Heart right ventricle (tissue), 16 donors: ENCODE results near the gene RAC3. TPM values are rescaled to one million over a fixed set of nuclear protein-coding genes. Genes with fewer than 3 reads are reported as not detected.

Experiments used
- ATAC-seq, 8 donors: fragments of 200-7000 bp; cut with Tn5 transposase; one replicate each; pipeline ENCODE4 v1.9.1; 2020; ENCODE audit warnings: mild to moderate bottlenecking in 8 of 8, moderate library complexity in 8 of 8, moderate number of reproducible peaks in 1 of 8
- DNase-seq, 2 donors: peaks; one replicate each; pipeline ENCODE4 v3.0.0-alpha.2; 2020
- H3K27ac ChIP-seq, 10 donors: fragments of 200-600 bp; sonication (generic) in 2 of 10; one replicate each; pipeline versions ENCODE4 v1.5.0 to v1.8.0; 2020 to 2022; ENCODE audit warnings: mild to moderate bottlenecking in 3 of 10
- H3K27me3 ChIP-seq, 7 donors: fragments of 200-600 bp; one replicate each; pipeline ENCODE4 v1.8.0; 2021 to 2022; ENCODE audit warnings: mild to moderate bottlenecking in 2 of 7
- H3K36me3 ChIP-seq, 9 donors: fragments of 200-600 bp; sonication (generic) in 1 of 9; one replicate each; pipeline versions ENCODE4 v1.5.0 to v1.8.0; 2020 to 2022; ENCODE audit warnings: mild to moderate bottlenecking in 2 of 9
- H3K4me1 ChIP-seq, 9 donors: fragments of 200-600 bp; sonication (generic) in 1 of 9; one replicate each; pipeline versions ENCODE4 v1.5.0 to v1.8.0; 2020 to 2022; ENCODE audit warnings: mild to moderate bottlenecking in 4 of 9
- H3K4me3 ChIP-seq, 10 donors: fragments of 200-600 bp; sonication (generic) in 2 of 10; one replicate each; pipeline versions ENCODE4 v1.5.0 to v1.8.0; 2020 to 2022; ENCODE audit warnings: mild to moderate bottlenecking in 7 of 10, moderate library complexity in 2 of 10
- H3K9me3 ChIP-seq, 11 donors: fragments of 200-600 bp in 10 of 11; sonication (generic) in 2 of 11; one replicate each; pipeline versions ENCODE4 v1.5.0 to v1.8.0; 2013 to 2022; ENCODE audit warnings: mild to moderate bottlenecking in 2 of 11, control low read depth in 1 of 11, moderate library complexity in 1 of 11
- WGBS, 2 donors: extraction: QIAGEN DNeasy Blood & Tissue Kit; methylation state at CpG; one replicate each; pipeline ENCODE4 v1.1.7; 2013; ENCODE audit warnings: inconsistent platforms in 1 of 2; 5-methylcytosine and 5-hydroxymethylcytosine counted together
- intact Hi-C, 10 donors: fragments of 100-400 bp; cut with DNase I; formaldehyde crosslinking; loops; one replicate each; pipeline versions ENCODE4 v1.11.1 to v1.14.2; 2022
- polyA plus RNA-seq, 2 donors: library from polyadenylated mRNA; stranded (reverse); fragments of 200-250 nt; gene quantifications; one replicate each; pipeline ENCODE4 v1.2.3, GENCODE V29; 2013
- total RNA-seq, 10 donors: library from RNA; stranded (reverse); fragmentation: NEBNext Ultra II Directional in 3 of 10; extraction: Animal tissue kit (Norgen Biotek cat#: 25700) in 3 of 10; gene quantifications; one replicate each; pipeline versions ENCODE4 v1.2.1 to v1.2.4, GENCODE V29; 2021 to 2023
- TF ChIP-seq, protein P1 (sequence below), 9 donors: fragments of 200-600 bp; sonication (generic) in 2 of 9; IDR thresholded peaks; one replicate each; pipeline versions ENCODE4 v1.5.0 to v1.8.0; 2021 to 2022; ENCODE audit warnings: antibody characterized with exemption in 9 of 9, mild to moderate bottlenecking in 5 of 9, moderate library complexity in 1 of 9
- donor health status: Arrhythmogenic right ventricular cardiomyopathy.
- donor health status: ischemic (EF 13 %, LVEDD 7.1; RV severe dilation, severe dysfunction).
- donor health status: healthy with polysubstance abuse.
- donor health status: DM: no; HTN: yes; CAD: no.
- donor health status: DM: no; HTN: no; CAD: no.
- donor health status: ischemic (EF 25% LVEDD 6.9; RV normal size, moderate dysfunction).
- donor health status: ischemic (EF 25% LVEDD 5.7; RV mildly dilated, moderate dysfunction).
- donor health status: healthy.
- donor health status: DM: yes; HTN: yes; CAD: no.
- donor health status: Ischemic cardiomyopathy.
- donor health status: ischemic (EF 35%, LVEDD 5.7; RV mildly dilated, moderate dysfunction).
- donor health status: nonischemic (EF 11% LVEDD 7.7; RV severe dilation, severe dysfunction).
- donor health status: DM: yes; HTN: yes; CAD: no.
- donor health status: PGD.
- donor health status: ischemic (EF 29% LVEDD 5.4; RV normal size, mild dysfunction).
- donor health status: nonischemic (EF 23%, LVEDD 6.1; RV moderate dilation, normal function).

RAC3 gene
- total and polyA plus RNA-seq, 12 donors, result 0.82 to 3.3 (median 1.1) TPM

DNA sequence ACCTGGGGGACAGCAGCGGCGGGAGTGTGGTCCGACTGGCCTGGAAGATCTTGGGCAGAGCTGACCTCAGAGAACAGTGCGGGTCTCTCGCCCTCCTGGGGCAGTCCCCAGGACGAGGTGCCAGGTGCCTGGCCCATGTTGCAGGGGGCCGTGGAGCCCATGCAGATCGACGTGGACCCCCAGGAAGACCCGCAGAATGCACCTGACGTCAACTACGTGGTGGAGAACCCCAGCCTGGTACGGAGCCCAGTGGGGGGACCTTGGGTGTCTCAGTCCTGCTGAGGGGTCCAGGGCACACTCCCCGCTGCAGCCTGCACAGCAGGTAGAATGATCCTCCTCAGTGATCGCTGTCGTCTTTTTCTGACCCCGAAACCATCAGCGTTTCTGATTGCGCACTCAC lies 21.7 kb downstream of the RAC3 start:
- DNase-seq, result no peak
- WGBS, 2 donors, result 90 to 92% methylated on average over 19 of the region's 19 CpGs

DNA sequence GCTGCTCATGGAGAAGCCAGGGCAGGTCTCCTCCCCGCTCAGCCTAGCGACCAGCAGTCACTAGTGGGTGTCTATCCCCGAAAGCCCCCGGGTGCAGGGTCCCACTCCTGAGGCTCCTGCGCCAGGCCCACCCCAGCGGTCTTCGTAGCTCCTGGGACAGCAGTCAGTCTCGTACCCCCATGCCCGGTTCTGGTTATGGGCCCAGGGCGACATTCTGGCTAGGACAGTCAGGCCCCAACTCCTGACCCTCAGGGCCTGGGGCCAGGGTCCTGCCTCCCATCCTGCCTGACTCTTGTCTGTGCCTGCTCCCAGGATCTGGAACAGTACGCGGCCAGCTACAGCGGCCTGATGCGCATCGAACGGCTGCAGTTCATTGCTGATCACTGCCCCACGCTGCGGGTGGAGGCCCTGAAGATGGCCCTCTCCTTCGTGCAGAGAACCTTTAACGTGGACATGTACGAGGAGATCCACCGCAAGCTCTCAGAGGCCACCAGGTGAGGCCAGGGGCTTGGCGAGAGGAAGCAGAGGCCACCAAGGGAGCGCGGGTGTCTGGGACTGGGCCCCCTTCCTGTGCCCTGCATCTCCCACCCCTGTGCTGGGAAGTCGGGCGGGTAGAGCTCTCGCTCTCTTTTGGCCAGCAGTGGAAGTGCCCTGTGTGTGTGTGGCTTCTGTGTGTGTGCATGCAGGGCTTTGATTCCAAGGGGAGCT lies 22.2 kb downstream of the RAC3 start:
- Histone ChIP-seq H3K4me1 (peaks cover 12 to 39% (median 28%) of the 10 kb centered on the region in 9 donors), H3K9me3 (no peaks in the 10 kb centered on the region), H3K27me3 (no peaks in the 10 kb centered on the region), H3K36me3 (peaks cover 3 to 72% (median 29%) of the 10 kb centered on the region in 9 donors), H3K27ac (no peak overlapping the region), H3K4me3 (peak overlapping the region in 2 of 10 donors; percentile 86 to 91)
- no peak for ATAC-seq
- TF ChIP-seq, protein P1, sequence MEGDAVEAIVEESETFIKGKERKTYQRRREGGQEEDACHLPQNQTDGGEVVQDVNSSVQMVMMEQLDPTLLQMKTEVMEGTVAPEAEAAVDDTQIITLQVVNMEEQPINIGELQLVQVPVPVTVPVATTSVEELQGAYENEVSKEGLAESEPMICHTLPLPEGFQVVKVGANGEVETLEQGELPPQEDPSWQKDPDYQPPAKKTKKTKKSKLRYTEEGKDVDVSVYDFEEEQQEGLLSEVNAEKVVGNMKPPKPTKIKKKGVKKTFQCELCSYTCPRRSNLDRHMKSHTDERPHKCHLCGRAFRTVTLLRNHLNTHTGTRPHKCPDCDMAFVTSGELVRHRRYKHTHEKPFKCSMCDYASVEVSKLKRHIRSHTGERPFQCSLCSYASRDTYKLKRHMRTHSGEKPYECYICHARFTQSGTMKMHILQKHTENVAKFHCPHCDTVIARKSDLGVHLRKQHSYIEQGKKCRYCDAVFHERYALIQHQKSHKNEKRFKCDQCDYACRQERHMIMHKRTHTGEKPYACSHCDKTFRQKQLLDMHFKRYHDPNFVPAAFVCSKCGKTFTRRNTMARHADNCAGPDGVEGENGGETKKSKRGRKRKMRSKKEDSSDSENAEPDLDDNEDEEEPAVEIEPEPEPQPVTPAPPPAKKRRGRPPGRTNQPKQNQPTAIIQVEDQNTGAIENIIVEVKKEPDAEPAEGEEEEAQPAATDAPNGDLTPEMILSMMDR (IDR thresholded peaks at IDR 0.05), result no peak
- intact Hi-C loops, result loop anchor here in 1 of 10 donors (5.0 kb wide), 1 partner anchor 44 kb away; the partner anchor contains the start of gene FASN
- 93 to 94% methylated on average over 28 of the region's 28 CpGs for WGBS, 2 donors
- no peak for DNase-seq

More for the DNA sequence above, 21.7 kb downstream of the RAC3 start:
- TF ChIP-seq, protein P1 (IDR thresholded peaks at IDR 0.05), result no peak
- no peak overlapping the region for H3K27ac ChIP-seq
- H3K4me1 ChIP-seq, result peaks cover 12 to 39% (median 28%) of the 10 kb centered on the region in 9 donors
- H3K4me3 ChIP-seq, result peak overlapping the region in 7 of 10 donors; percentile 73 to 97 (median 86)
- no peaks in the 10 kb centered on the region for H3K9me3 ChIP-seq
- peaks cover 3 to 72% (median 29%) of the 10 kb centered on the region in 9 donors for H3K36me3 ChIP-seq
- no peak for ATAC-seq
- no peaks in the 10 kb centered on the region for H3K27me3 ChIP-seq
- intact Hi-C loops, result loop anchor here in 1 of 10 donors (5.0 kb wide), 1 partner anchor 44 kb away; the partner anchor contains the start of gene FASN

DNA sequence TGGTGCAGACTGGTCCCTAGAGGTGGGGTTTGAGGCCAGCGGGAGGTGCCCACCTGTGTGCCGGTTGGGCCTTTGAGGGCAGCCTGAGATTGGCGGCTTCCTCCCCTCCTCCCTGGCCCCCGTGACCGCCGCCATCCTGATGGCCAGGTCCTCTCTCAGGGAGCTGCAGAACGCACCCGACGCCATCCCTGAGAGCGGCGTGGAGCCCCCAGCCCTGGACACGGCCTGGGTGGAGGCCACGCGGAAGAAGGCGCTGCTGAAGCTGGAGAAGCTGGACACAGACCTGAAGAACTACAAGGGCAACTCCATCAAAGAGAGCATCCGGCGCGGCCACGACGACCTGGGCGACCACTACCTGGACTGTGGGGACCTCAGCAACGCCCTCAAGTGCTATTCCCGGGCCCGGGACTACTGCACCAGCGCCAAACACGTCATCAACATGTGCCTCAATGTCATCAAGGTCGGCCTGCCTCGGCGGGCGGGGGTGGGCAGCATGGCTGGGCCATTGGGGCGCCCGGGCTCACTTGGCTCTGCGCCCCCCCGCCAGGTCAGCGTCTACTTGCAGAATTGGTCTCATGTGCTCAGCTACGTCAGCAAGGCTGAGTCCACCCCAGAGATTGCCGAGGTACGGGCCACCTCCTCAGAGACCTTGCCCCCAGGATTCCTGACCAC lies 23.0 kb downstream of the RAC3 start:
- DNase-seq (peak in 1 of 2 donors; percentile 7), ATAC-seq (no peak)
- WGBS, 2 donors, result 87 to 88% methylated on average over 38 of the region's 38 CpGs
- Histone ChIP-seq H3K4me1 (peaks cover 12 to 36% (median 28%) of the 10 kb centered on the region in 9 donors), H3K27ac (no peak overlapping the region), H3K27me3 (no peaks in the 10 kb centered on the region), H3K36me3 (peaks cover 3 to 73% (median 27%) of the 10 kb centered on the region in 9 donors), H3K9me3 (no peaks in the 10 kb centered on the region), H3K4me3 (no peak overlapping the region)
- TF ChIP-seq, protein P1 (IDR thresholded peaks at IDR 0.05), result no peak
- intact Hi-C loops, result loop anchor here in 1 of 10 donors (5.0 kb wide), 1 partner anchor 43 kb away; the partner anchor contains the start of gene FASN
